HG03103 (cell line): ENCODE measurements around the gene PHAF1.

Experiments
- ATAC-seq: cut with Tn5 transposase; IDR thresholded peaks from one replicate; pipeline ENCODE4 v1.9.1; 2021; ENCODE audit warnings: low read depth; ENCODE audit not compliant: unreplicated experiment

Gene PHAF1

GRCh38 chr16:67145746-67146145, 36.0 kb downstream of the PHAF1 start:
- no peak for ATAC-seq

- no peak for ATAC-seq
These were observed 37.0 kb downstream of the PHAF1 start for GRCh38 chr16:67146523-67147357.

- no peak for ATAC-seq
These were observed 37.8 kb downstream of the PHAF1 start for GRCh38 chr16:67147437-67148140.

- no peak for ATAC-seq
These were observed 38.5 kb downstream of the PHAF1 start for GRCh38 chr16:67148221-67148620.

- ATAC-seq, result no peak
These were observed 39.0 kb downstream of the PHAF1 start for GRCh38 chr16:67148656-67149275.

- ATAC-seq, result no peak
These were observed 39.7 kb downstream of the PHAF1 start for GRCh38 chr16:67149276-67150046.

- no peak for ATAC-seq
These were observed 40.5 kb downstream of the PHAF1 start for GRCh38 chr16:67150047-67150832.

- ATAC-seq, result no peak
These were observed 41.2 kb downstream of the PHAF1 start, which contains the start of gene B3GNT9 for GRCh38 chr16:67150833-67151396. B3GNT9 (minus strand) TSS chr16:67150998; CDS start chr16:67150485, 513 bp downstream.

GRCh38 chr16:67151431-67152097, 41.8 kb downstream of the PHAF1 start:
- no peak for ATAC-seq

GRCh38 chr16:67154578-67155294, 45.0 kb downstream of the PHAF1 start:
- ATAC-seq, result no peak

GRCh38 chr16:67155295-67156142, 45.8 kb downstream of the PHAF1 start:
- no peak for ATAC-seq

GRCh38 chr16:67156143-67156844, 46.6 kb downstream of the PHAF1 start:
- ATAC-seq, result no peak

- no peak for ATAC-seq
These were observed 47.5 kb downstream of the PHAF1 start for GRCh38 chr16:67157106-67157748.

- no peak for ATAC-seq
These were observed 48.3 kb downstream of the PHAF1 start for GRCh38 chr16:67157892-67158635.
